ENCODE measurements around the gene ATAD3B.

The ATAD3B gene

GRCh38 chr1:1540818-1541628, 69.5 kb downstream of the ATAD3B start:
- no peak for DNase-seq
- intact Hi-C loops (cut with DNase I): no loop called here

DNA sequence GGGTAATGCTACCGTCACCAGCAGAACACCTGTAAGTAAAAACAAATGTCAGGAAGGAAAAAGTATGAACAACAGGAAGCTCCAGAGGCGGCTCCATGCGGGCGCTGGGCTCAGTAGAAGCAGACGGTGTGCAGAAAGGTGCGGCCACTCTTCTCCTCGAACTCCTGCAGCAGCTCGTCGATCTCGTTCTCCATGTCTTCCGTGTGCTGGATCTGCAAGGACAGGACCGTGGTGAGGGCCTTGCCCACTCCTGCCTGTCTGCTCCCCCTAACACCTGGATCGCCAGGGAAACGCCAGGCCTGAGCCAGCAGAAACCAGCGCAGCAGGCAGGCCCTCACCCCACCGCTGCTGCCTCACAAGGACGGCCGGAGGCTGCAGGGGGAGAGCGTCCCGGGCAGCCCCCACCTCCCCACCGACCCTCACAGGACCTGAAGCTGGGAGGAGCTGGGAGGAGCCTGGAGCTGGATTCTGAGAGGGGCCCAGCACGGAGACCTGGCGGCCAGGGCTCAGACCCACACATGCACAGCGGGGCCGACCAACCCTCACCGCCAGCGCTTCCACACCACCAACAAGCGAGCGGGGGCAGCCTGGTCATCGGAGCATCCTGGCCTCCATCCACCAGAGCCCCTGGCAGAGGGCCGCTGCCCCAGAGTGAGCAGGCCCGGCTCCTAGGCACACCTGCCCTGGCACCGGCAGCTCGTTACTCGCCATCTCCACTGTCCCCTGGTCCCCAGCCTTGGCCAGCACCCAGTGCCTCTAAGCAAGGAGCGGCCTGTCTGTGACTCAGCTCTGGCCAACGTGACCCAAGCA, 70.6 kb downstream of the ATAD3B start:
- intact Hi-C loops (cut with DNase I): no loop called here
- peak in 1 of 10 donors; percentile 75 for DNase-seq

DNA sequence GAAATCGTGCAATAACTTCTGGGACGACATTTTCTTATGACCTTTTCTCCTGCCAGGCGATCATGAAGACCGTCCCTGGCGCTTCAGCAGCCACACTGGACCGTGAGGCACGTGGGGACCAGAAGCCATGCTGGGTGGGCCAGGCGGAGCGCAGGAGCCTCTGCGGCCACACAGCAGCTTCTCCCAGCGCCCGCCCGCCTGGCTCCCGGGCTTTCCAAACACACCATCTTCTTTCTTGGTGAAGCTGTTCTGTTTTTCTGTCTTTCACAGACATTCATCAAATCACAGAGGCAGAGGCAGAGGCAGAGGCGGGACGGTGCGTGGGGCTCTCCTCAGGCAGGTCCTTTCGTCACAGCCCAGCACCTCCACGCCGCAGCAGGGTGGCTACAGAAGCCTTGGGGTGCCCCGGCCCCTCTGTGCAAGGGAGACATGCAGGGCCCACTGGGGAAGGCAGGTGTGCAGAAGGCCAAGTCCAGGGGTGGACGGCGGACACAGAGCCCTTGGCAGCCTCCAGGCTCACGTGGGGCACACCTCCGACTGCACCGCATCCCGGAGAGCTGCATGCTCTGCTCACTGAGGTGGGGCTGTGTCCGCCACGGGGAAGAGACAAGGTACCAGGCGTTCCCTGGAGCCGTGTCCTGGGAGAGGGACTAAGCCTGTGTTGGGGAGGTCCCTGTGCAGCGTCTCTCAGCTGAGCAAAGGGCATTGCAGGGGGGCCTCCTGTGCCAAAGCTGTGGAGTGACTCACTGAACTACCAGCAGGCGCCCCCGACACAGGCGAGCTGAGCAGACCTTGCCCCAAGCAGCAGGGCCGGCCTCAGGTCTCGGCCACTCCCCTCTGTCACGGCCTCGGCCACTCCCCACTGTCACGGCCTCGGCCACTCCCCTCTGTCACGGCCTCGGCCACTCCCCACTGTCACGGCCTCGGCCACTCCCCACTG, 71.5 kb downstream of the ATAD3B start:
- intact Hi-C loops (cut with DNase I): no loop called here
- DNase-seq: peak in 1 of 10 donors; percentile 75

GRCh38 chr1:1543706-1544099, 72.1 kb downstream of the ATAD3B start:
- DNase-seq: peak in 1 of 10 donors; percentile 83
- intact Hi-C loops (cut with DNase I): no loop called here

DNA sequence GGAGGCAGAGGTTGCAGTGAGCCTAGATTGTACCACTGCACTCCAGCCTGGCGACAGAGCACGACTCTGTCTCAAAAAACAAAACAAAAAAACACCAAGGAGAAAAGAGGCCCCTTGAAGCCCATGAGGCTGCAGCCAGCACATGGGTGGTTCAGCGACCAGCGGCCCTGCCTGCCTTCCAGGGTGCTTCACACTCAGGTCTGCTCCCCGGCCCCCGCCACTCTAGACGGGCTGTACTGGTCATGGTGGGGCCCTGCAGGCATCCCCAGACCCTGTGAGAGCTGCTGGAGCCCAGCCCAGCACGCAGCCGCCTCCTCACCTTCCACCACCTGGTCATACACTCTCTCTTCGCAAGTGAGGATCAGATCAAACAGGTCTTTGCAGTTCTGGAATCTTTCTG, 73.0 kb downstream of the ATAD3B start:
- peak in 1 of 10 donors; percentile 68 for DNase-seq
- intact Hi-C loops (cut with DNase I): no loop called here
